HUES64 (cell line): Measurements from ENCODE around the gene IPCEF1.
"Not testable (repeated sequence)": the region's sequence is repeated elsewhere in the genome, so short reads cannot be mapped to it uniquely, and the experiment has no call there.

Source experiments
- H3K27ac ChIP-seq: 2 replicates; pipeline ENCODE4 v1.7.0; 2013; ENCODE audit warnings: low read depth, low read length, inconsistent platforms
- H3K27me3 ChIP-seq: 2 replicates; pipeline ENCODE4 v1.6.1; 2013; ENCODE audit warnings: mild to moderate bottlenecking, low read length; ENCODE audit not compliant: insufficient read depth
- H3K36me3 ChIP-seq: 2 replicates; pipeline ENCODE4 v1.6.1; 2013; ENCODE audit warnings: mild to moderate bottlenecking, low read length; ENCODE audit not compliant: insufficient read depth
- H3K4me1 ChIP-seq: 2 replicates; pipeline ENCODE4 v1.6.1; 2013; ENCODE audit warnings: mild to moderate bottlenecking, low read length, moderate library complexity; ENCODE audit not compliant: insufficient read depth
- H3K4me3 ChIP-seq: 2 replicates; pipeline ENCODE4 v1.5.1; 2013; ENCODE audit warnings: mild to moderate bottlenecking, low read length, moderate library complexity
- H3K9ac ChIP-seq: 2 replicates; pipeline ENCODE4 v1.6.1; 2013; ENCODE audit warnings: mild to moderate bottlenecking, low read depth, low read length
- H3K9me3 ChIP-seq: 2 replicates; pipeline ENCODE4 v1.6.1; 2013; ENCODE audit warnings: low read depth, low read length; ENCODE audit not compliant: insufficient read depth
- WGBS: fragments of 150-250, 120-280 bp; methylation state at CpG from one replicate; pipeline ENCODE4 v1.1.7; 2013; ENCODE audit warnings: missing lambda C conversion rate; 5-methylcytosine and 5-hydroxymethylcytosine counted together

The IPCEF1 gene

DNA sequence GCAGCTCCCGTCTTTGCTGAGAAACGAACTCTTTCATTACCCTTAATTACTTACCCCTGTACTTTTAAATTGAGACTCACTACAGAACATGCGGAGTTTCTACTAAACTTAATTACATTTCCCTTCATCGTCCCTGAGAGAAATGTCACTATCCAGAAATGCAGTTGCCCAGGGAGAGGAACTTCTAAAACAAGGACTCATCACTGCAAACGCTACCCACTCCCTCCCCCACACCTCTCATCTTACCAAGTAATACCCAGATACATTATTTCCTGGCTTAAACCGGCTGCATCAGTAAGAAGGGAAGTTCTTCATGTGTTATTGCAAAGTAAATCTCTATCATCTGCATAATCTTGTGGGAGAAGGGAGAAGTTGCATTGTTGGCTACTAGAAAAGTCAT, 138.3 kb downstream of the IPCEF1 start:
- Histone ChIP-seq H3K27me3 (no peaks in the 10 kb centered on the region), H3K36me3 (no peaks in the 10 kb centered on the region), H3K4me3 (no peak overlapping the region), H3K9ac (no peak overlapping the region), H3K9me3 (no peaks in the 10 kb centered on the region), H3K27ac (no peak overlapping the region), H3K4me1 (peaks cover 15% of the 10 kb centered on the region; the same call in 1 of the 2 replicates)
- WGBS = 83% methylated on average over 6 of the region's 6 CpGs

DNA sequence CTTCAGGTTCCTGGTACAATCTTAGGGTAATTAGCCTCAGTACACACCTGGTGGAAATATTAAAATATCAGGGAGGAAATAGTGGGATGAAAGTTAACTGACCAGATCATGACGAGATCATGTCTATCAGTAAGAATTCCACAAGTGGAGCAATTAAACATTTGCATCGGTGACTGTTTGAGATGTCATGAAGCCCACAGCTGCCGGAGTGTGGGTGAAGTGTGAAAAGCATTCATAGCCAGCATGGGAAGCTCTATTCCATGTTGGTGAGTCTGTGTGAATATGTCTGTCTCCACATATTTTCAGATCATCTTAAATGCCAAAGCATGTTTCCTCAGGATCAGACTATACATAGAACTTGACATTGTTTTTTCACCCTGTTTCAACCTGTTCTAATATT, 142.8 kb downstream of the IPCEF1 start:
- Histone ChIP-seq H3K36me3 (no peaks in the 10 kb centered on the region), H3K27me3 (no peaks in the 10 kb centered on the region), H3K9me3 (no peaks in the 10 kb centered on the region), H3K4me1 (peaks cover 11% of the 10 kb centered on the region; the same call in 1 of the 2 replicates), H3K9ac (no peak overlapping the region), H3K27ac (no peak overlapping the region), H3K4me3 (no peak overlapping the region)
- 95% methylated on average over 3 of the region's 3 CpGs for WGBS

DNA sequence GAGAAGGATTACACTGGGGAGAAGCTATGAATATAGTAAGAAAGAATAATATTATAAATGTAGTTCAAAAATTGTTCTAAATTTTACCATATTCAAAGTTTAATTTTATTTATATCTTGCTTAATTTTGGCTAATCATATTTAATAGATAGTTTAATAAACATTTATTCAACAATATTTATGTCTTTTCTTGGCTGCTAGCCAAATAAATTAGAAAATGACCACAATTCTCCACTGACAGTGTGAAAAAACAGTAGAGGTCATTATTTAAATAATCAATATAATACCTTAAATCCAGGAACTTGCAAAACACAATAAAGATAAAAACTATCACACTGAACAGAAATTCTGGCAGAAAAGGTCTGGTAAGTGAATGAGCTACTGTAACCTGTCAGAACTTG, 145.9 kb downstream of the IPCEF1 start:
- H3K27ac ChIP-seq = no peak overlapping the region
- no peaks in the 10 kb centered on the region for H3K36me3 ChIP-seq
- no peak overlapping the region for H3K4me3 ChIP-seq
- H3K9me3 ChIP-seq = no peaks in the 10 kb centered on the region
- H3K9ac ChIP-seq = no peak overlapping the region
- no peaks in the 10 kb centered on the region for H3K4me1 ChIP-seq
- H3K27me3 ChIP-seq = no peaks in the 10 kb centered on the region

DNA sequence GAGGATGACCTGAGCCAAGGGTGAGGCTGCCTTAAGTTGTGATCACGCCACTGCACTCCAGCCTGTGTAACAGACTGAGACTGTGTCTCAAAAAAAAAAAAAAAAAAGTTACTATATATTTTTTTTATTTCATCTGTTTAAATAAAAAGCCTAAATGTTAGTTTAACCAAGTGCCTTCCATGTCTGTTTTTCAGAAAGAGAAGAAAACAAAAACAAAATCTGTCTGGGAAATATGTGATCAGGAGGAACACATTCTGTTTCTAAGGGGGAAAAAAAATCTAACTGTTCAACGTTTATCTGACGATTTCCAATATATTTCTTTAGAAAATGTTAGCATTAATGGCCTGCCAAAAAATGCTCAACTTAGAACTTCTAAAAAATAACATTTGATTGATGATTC, 147.0 kb downstream of the IPCEF1 start:
- Histone ChIP-seq H3K27me3 (no peaks in the 10 kb centered on the region), H3K4me3 (no peak overlapping the region), H3K27ac (no peak overlapping the region), H3K36me3 (no peaks in the 10 kb centered on the region), H3K4me1 (no peaks in the 10 kb centered on the region), H3K9ac (no peak overlapping the region), H3K9me3 (no peaks in the 10 kb centered on the region)
- WGBS = 71% methylated on average over 1 of the region's 3 CpGs

DNA sequence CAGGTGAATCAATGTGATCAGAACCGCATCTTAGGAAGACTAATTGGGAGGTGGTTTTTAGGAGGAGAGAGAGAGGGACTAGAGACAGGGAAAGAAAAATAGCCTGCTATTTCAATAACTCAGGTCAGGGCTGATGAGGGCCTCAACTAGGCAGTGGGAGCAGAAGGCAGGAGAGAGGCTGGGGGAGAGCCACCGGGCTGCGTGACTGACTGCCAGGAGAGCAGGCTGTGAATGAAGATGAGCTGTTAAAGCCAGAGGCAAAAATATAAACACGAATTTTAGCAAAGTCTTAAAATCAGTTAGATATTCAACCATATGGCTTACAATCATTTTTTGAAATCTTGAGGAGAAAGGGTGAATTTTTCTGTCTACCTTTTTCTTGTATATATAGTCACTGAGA, 149.6 kb downstream of the IPCEF1 start:
- Histone ChIP-seq H3K36me3 (no peaks in the 10 kb centered on the region), H3K9me3 (no peaks in the 10 kb centered on the region), H3K4me3 (no peak overlapping the region), H3K27ac (no peak overlapping the region), H3K27me3 (no peaks in the 10 kb centered on the region), H3K4me1 (no peaks in the 10 kb centered on the region), H3K9ac (no peak overlapping the region)
- 61% methylated on average over 3 of the region's 4 CpGs for WGBS

DNA sequence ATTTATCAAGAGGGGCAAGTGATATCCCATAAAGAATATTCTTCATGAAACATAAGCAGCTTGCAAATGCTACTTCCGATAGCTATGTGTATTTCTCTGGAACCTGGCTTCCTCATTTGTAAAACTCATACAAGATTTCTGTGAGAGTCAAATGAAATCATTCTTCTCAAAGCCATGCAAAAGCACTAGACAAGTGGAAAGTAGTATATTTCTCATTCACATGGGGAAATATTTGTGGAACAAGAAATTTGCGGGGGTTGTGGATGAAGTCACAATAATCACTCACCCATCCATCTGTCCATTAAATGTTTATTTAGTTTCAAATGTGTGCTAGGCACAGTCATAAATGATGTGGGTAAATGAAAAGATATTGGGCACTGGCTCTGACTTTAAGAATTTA, 150.5 kb downstream of the IPCEF1 start:
- H3K9ac ChIP-seq = no peak overlapping the region
- H3K36me3 ChIP-seq = no peaks in the 10 kb centered on the region
- 85% methylated on average over 1 of the region's 2 CpGs for WGBS
- H3K4me3 ChIP-seq = no peak overlapping the region
- H3K27ac ChIP-seq = no peak overlapping the region
- no peaks in the 10 kb centered on the region for H3K4me1 ChIP-seq
- no peaks in the 10 kb centered on the region for H3K27me3 ChIP-seq
- no peaks in the 10 kb centered on the region for H3K9me3 ChIP-seq

DNA sequence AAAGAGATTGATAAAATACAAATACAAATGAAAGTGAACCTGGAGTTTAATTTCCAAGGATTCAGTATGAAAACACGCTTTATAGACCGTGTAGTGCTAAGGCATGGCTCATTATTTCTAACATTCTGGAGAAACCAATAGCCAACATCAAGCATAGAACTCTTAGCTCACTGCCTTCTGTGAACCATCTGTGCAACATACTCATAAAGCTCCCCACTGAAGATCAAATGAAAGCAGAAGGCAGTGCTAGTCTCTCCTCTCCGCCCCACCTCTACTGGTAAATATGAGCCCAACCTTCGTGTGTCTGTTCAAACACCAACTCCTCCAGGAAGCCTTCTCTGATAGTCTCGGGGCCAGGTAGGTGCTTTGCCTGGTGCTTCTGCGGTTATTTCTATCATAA, 153.6 kb downstream of the IPCEF1 start:
- H3K9me3 ChIP-seq = no peaks in the 10 kb centered on the region
- H3K4me1 ChIP-seq = no peaks in the 10 kb centered on the region
- H3K9ac ChIP-seq = no peak overlapping the region
- H3K36me3 ChIP-seq = no peaks in the 10 kb centered on the region
- WGBS = 94% methylated on average over 5 of the region's 6 CpGs
- no peak overlapping the region for H3K4me3 ChIP-seq
- no peak overlapping the region for H3K27ac ChIP-seq
- H3K27me3 ChIP-seq = no peaks in the 10 kb centered on the region

DNA sequence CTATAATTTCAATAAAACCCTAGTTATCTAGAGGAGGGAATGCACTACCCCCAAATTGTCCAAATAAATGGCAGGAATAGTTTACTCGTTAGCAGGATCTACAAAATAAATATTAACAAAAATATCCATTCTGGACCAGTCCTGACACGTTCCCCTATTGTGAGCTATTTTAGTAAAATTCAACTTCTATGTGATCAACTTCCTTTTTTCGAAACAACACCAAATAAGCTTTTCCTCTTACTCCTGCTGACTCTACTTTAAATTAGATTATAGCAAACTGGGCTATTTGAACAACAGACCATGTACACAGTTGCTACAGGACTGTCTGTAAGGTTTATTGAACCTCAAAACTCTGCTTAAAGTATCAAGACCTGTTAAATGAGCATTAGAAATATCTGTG, 154.3 kb downstream of the IPCEF1 start:
- Histone ChIP-seq H3K27ac (no peak overlapping the region), H3K9me3 (no peaks in the 10 kb centered on the region), H3K9ac (no peak overlapping the region), H3K4me3 (no peak overlapping the region), H3K4me1 (no peaks in the 10 kb centered on the region), H3K36me3 (no peaks in the 10 kb centered on the region), H3K27me3 (no peaks in the 10 kb centered on the region)
- WGBS = 94% methylated on average over 3 of the region's 3 CpGs

DNA sequence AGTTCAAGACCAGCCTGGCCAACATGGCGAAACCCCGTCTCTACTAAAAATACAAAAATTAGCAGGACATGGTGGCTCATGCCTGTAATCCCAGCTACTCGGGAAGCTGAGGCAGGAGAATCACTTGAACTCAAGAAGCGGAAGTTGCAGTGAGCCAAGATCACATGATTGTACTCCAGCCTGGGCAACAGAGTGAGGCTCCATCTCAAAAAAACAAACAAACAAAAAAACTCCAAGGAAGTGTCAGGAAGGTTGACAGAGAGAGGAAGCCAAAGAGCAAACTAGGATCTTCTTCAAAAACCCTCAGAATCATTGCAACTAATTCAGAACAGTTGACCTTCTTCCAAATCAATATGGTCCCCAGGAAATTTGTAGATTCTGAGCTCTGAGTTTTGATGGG, 154.9 kb downstream of the IPCEF1 start:
- not testable (repeated sequence) for H3K27ac ChIP-seq, H3K9ac ChIP-seq, H3K9me3 ChIP-seq, H3K4me3 ChIP-seq, H3K27me3 ChIP-seq, H3K36me3 ChIP-seq, H3K4me1 ChIP-seq
- 97% methylated on average over 4 of the region's 4 CpGs for WGBS

DNA sequence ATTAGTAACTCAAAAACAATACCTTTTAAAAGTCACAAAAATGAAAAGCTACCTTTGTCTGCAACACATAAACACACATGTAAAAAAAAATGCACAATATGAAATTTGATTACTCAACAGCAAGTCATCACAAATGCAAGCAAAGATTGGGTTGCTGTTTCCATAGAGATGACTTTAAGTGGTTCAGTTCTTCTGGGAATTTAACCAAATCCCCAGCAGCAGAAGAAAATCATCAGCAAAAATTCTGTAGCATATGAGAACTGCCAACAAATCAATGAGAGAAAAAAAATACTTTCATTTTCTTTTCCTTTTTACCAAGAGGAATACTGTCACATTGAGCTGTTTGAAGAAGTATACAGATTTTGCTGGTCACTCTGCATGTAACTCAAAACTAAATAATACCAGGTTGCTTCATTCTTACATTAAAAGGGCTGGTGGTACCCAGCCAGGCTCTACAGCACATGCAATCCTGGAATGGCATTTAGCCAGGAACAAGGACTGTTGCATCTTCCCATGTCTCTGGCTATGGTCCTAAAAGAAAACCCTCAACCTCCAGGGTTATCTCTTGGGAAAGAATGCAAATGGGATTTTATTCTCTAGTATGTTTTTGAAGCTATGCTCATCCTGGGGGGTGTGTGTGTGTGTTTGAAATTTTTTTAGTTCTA, 159.3 kb downstream of the IPCEF1 start:
- Histone ChIP-seq H3K36me3 (no peaks in the 10 kb centered on the region), H3K4me3 (no peak overlapping the region), H3K27ac (no peak overlapping the region), H3K27me3 (no peaks in the 10 kb centered on the region), H3K4me1 (no peaks in the 10 kb centered on the region), H3K9ac (no peak overlapping the region), H3K9me3 (no peaks in the 10 kb centered on the region)

DNA sequence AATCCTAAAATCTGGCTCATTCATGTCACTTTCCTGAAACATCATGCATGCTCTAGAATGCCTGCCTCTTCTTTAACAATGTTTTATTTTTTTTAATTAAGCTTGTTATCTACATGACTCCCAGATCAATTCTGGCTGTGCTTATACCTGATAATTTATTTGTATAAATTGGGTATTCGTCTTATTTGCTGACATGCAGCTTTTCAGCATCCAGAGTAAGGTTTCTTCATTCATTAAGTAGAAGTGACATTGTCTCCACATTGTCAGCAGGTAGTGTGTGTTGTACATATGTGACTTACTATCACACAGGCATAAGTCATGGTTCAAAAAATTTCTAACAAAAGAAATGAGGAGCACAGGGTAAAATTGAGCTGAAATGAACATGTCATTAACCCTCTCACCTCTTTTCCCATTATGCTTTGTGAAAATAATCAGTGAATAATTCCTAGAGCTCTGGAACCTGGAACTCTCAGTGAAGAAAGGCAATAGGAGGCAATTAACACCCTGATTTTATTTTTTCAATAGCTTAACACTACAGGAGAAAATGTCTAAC, 160.2 kb downstream of the IPCEF1 start:
- Histone ChIP-seq H3K4me3 (no peak overlapping the region), H3K4me1 (no peaks in the 10 kb centered on the region), H3K36me3 (no peaks in the 10 kb centered on the region), H3K27me3 (no peaks in the 10 kb centered on the region), H3K9me3 (no peaks in the 10 kb centered on the region), H3K9ac (no peak overlapping the region), H3K27ac (no peak overlapping the region)
- 100% methylated on average over 1 of the region's 1 CpG for WGBS

DNA sequence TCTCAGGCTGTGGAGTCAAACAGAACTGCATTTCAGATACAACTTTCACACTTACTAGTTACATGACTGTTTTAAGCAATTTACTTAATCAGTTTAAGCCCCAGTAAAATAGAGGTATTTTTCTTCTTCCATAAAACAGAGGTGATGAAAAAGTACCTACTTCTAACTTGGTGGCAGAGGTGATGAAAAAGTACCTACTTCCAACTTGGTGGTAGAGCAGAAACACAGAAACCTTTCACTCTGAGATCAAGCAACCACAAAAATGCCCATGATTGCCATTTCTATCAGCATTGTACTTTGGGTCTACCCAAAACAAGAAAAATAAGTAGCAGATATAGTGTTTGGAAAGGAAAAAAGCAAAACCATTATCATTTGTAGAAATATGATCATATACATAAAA, 168.9 kb downstream of the IPCEF1 start:
- Histone ChIP-seq H3K9me3 (no peaks in the 10 kb centered on the region; the same call in 1 of the 2 replicates), H3K27ac (no peak overlapping the region), H3K4me3 (no peak overlapping the region), H3K4me1 (no peaks in the 10 kb centered on the region), H3K9ac (no peak overlapping the region), H3K36me3 (no peaks in the 10 kb centered on the region), H3K27me3 (no peaks in the 10 kb centered on the region)
